RWPE2 (cell line): Measurements from ENCODE around the gene G2E3.
"Not testable (repeated sequence)": the region's sequence is repeated elsewhere in the genome, so short reads cannot be mapped to it uniquely, and the experiment has no call there.

Experiments
- ATAC-seq: fragments of 200-7000 bp; cut with Tn5 transposase; 3 replicates; pipeline ENCODE4 v1.9.1; 2021; ENCODE audit warnings: low read depth
- DNase-seq: peaks from one replicate; pipeline ENCODE4 v3.0.0-alpha.2; 2020; ENCODE audit warnings: low spot score
- H3K27ac ChIP-seq: fragments of 450-650 bp; 2 replicates; pipeline ENCODE4 v1.5.1; 2017; ENCODE audit warnings: mild to moderate bottlenecking; ENCODE audit not compliant: poor library complexity, severe bottlenecking
- H3K27me3 ChIP-seq: fragments of 250-450 bp; sonication (Bioruptor Pico); 2 replicates; pipeline ENCODE4 v1.5.1; 2021; ENCODE audit warnings: mild to moderate bottlenecking, moderate library complexity; ENCODE audit not compliant: insufficient read depth, poor library complexity, severe bottlenecking
- H3K36me3 ChIP-seq: fragments of 250-450 bp; sonication (Bioruptor Pico); 2 replicates; pipeline ENCODE4 v1.5.1; 2020; ENCODE audit warnings: low read depth, mild to moderate bottlenecking, moderate library complexity
- H3K4me1 ChIP-seq: fragments of 250-450 bp; sonication (Bioruptor Pico); 2 replicates; pipeline ENCODE4 v1.5.1; 2021; ENCODE audit warnings: mild to moderate bottlenecking, moderate library complexity; ENCODE audit not compliant: insufficient read depth, poor library complexity, severe bottlenecking
- H3K4me3 ChIP-seq: fragments of 250-450 bp; sonication (Bioruptor Pico); 2 replicates; pipeline ENCODE4 v1.5.1; 2021; ENCODE audit warnings: mild to moderate bottlenecking, moderate library complexity; ENCODE audit not compliant: severe bottlenecking
- H3K9me3 ChIP-seq: fragments of 250-450 bp; sonication (Bioruptor Pico); 2 replicates; pipeline ENCODE4 v1.5.1; 2021; ENCODE audit warnings: mild to moderate bottlenecking, moderate library complexity; ENCODE audit not compliant: severe bottlenecking
- CTCF ChIP-seq: fragments of 450-650 bp; IDR thresholded peaks from one replicate; pipeline ENCODE4 v1.5.1; 2017; ENCODE audit warnings: mild to moderate bottlenecking, moderate library complexity; ENCODE audit not compliant: poor library complexity, severe bottlenecking

G2E3 gene

GRCh38 chr14:30569903-30570226 is 10.9 kb downstream of the G2E3 start:
- no peak; the same call in 2 of the 3 replicates for ATAC-seq
- DNase-seq, result no peak
- peaks cover 15% of the 10 kb centered on the region for H3K4me1 ChIP-seq
- H3K36me3 ChIP-seq, result peaks cover 21% of the 10 kb centered on the region
- no peak overlapping the region for H3K4me3 ChIP-seq
- H3K9me3 ChIP-seq, result peaks cover 4% of the 10 kb centered on the region
- H3K27ac ChIP-seq, result no peak overlapping the region
- no peak for TF ChIP-seq CTCF
- H3K27me3 ChIP-seq, result no peaks in the 10 kb centered on the region

- DNase-seq (no peak), ATAC-seq (no peak)
- H3K27me3 ChIP-seq, result no peaks in the 10 kb centered on the region
- H3K4me3 ChIP-seq, result no peak overlapping the region
- no peak for TF ChIP-seq CTCF
- peaks cover 15% of the 10 kb centered on the region for H3K4me1 ChIP-seq
- H3K36me3 ChIP-seq, result peaks cover 8% of the 10 kb centered on the region; the same call in 1 of the 2 replicates
- no peak overlapping the region for H3K27ac ChIP-seq
- peaks cover 4% of the 10 kb centered on the region for H3K9me3 ChIP-seq
Observed at GRCh38 chr14:30572237-30572636, 13.3 kb downstream of the G2E3 start.

- H3K36me3 ChIP-seq, result peaks cover 8% of the 10 kb centered on the region; the same call in 1 of the 2 replicates
- H3K27me3 ChIP-seq, result no peaks in the 10 kb centered on the region
- ATAC-seq, result no peak
- peaks cover 4% of the 10 kb centered on the region for H3K9me3 ChIP-seq
- no peak for DNase-seq
- H3K4me1 ChIP-seq, result peaks cover 15% of the 10 kb centered on the region
- H3K27ac ChIP-seq, result no peak overlapping the region
- no peak overlapping the region for H3K4me3 ChIP-seq
- no peak for TF ChIP-seq CTCF
Observed at GRCh38 chr14:30572771-30573170, 13.8 kb downstream of the G2E3 start.

- no peak overlapping the region for H3K4me3 ChIP-seq
- H3K27me3 ChIP-seq, result no peaks in the 10 kb centered on the region
- H3K27ac ChIP-seq, result no peak overlapping the region
- no peak for DNase-seq
- H3K4me1 ChIP-seq, result peaks cover 15% of the 10 kb centered on the region
- H3K36me3 ChIP-seq, result peaks cover 8% of the 10 kb centered on the region; the same call in 1 of the 2 replicates
- TF ChIP-seq CTCF, result no peak
- no peaks in the 10 kb centered on the region for H3K9me3 ChIP-seq
- peak; percentile 42; the same call in 1 of the 3 replicates for ATAC-seq
Observed at GRCh38 chr14:30573226-30573814, 14.4 kb downstream of the G2E3 start.

- Histone ChIP-seq H3K27ac (no peak overlapping the region), H3K4me3 (no peak overlapping the region), H3K36me3 (peaks cover 11% of the 10 kb centered on the region; the same call in 1 of the 2 replicates), H3K27me3 (no peaks in the 10 kb centered on the region), H3K4me1 (peaks cover 15% of the 10 kb centered on the region), H3K9me3 (no peaks in the 10 kb centered on the region)
- no peak for TF ChIP-seq CTCF
- DNase-seq (no peak), ATAC-seq (no peak)
Observed at GRCh38 chr14:30573966-30574365, 15.0 kb downstream of the G2E3 start.

- not testable (repeated sequence) for ATAC-seq, H3K27me3 ChIP-seq, DNase-seq, H3K27ac ChIP-seq, H3K4me3 ChIP-seq, H3K9me3 ChIP-seq
- H3K4me1 ChIP-seq, result peaks cover 15% of the 10 kb centered on the region
- peaks cover 12% of the 10 kb centered on the region; the same call in 1 of the 2 replicates for H3K36me3 ChIP-seq
Observed at GRCh38 chr14:30574777-30575176, 15.8 kb downstream of the G2E3 start.

GRCh38 chr14:30576333-30576732 is 17.4 kb downstream of the G2E3 start:
- not testable (repeated sequence) for DNase-seq, H3K4me3 ChIP-seq, H3K9me3 ChIP-seq, H3K27me3 ChIP-seq, ATAC-seq, H3K27ac ChIP-seq
- H3K36me3 ChIP-seq, result peaks cover 13% of the 10 kb centered on the region
- peaks cover 15% of the 10 kb centered on the region for H3K4me1 ChIP-seq
